Measurements from ENCODE around the gene PRDM16. TPM values are rescaled to one million over a fixed set of nuclear protein-coding genes. Genes with fewer than 3 reads are reported as not detected.

Gene PRDM16
- total and polyA plus RNA-seq, 2 of the 8 experiments (the other 6 are each of a cell fraction or from before 2014, with no cell fraction given), result 0.39 to 0.43 TPM

DNA sequence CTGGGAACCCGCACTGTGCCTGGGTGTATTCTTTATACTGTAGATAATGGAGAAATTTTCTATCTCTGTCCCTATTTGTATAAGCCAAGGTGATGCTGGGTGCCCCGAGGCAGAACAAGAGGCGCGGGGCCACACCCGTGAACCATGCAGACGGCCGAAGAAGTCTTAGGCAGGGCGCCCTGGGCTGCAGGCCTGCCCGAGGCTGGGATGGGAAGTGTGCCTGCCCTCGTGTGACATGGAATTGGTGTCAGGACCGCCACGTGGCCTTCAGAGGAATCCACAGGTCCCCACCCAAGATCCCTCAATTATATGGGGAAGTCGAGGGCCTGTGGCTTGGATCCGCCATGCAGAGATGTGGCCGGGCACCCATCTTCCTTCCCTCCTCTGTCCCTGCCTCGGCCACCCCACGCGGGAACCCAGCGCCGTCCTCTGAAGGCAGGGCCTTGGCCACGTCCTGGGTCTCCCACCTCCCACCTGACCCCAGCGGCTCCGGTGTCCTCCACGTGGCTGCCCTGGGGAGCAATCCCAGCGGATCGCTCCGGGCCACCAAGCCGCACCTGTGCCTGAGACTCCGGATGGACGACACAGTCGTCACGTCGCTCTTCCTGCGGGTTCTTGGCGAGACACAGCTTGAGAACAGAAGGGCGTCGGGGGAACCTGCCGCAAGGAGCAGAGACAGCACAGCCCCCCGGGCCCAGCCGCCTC is 365.6 kb downstream of the PRDM16 start (continued):
- TF ChIP-seq, protein P1, sequence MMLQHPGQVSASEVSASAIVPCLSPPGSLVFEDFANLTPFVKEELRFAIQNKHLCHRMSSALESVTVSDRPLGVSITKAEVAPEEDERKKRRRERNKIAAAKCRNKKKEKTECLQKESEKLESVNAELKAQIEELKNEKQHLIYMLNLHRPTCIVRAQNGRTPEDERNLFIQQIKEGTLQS (IDR thresholded peaks at IDR 0.05; ENCODE audit: insufficient read depth, low read depth, low read length), result no peak
- TF ChIP-seq, protein P2, sequence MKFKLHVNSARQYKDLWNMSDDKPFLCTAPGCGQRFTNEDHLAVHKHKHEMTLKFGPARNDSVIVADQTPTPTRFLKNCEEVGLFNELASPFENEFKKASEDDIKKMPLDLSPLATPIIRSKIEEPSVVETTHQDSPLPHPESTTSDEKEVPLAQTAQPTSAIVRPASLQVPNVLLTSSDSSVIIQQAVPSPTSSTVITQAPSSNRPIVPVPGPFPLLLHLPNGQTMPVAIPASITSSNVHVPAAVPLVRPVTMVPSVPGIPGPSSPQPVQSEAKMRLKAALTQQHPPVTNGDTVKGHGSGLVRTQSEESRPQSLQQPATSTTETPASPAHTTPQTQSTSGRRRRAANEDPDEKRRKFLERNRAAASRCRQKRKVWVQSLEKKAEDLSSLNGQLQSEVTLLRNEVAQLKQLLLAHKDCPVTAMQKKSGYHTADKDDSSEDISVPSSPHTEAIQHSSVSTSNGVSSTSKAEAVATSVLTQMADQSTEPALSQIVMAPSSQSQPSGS (IDR thresholded peaks at IDR 0.05; ENCODE audit: low read length), result no peak
- no peak for TF ChIP-seq KDM1A (IDR thresholded peaks at IDR 0.05; ENCODE audit: borderline replicate concordance, low read length)
- no peak for TF ChIP-seq HDAC2 (IDR thresholded peaks at IDR 0.05; ENCODE audit: borderline replicate concordance in 1 of 2, low read depth in 2 of 2, low read length in 2 of 2)

Data from H1 (cell line).